ENCODE measurements around the gene LTO1.

Gene LTO1

DNA sequence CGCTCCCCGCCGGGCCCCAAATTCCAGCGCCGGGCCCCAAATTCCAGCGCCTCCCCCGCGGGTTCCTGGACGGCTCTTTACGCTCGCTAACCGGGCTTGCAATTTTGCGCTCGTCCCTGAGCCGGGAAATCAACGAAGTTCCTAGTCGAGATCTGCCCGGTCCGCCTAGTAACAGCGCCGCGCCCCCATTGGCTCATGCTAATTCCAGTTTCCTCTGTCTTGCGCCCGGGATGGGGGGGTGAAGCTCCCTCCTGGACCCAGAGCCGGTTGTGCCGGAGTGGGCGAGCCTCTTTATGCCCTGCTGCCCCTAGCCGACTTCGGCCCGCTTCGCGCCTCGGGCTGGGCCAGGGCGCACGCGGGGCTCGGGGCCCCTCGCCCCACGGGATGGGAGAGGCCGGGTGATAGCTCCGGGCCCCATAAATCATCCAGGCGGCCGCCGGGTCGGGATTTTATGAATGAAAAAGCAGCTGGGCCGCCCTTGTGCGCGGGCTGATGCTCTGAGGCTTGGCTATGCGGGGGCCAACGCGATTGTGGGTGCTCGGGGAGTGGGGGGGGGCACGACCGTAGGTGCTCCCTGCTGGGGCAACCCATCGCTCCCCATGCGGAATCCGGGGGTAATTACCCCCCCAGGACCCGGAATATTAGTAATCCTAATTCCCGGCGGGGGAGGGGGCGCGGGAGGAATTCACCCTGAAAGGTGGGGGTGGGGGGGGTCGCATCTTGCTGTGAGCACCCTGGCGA, 36.0 kb downstream of the LTO1 start:
- TF ChIP-seq, protein P1, sequence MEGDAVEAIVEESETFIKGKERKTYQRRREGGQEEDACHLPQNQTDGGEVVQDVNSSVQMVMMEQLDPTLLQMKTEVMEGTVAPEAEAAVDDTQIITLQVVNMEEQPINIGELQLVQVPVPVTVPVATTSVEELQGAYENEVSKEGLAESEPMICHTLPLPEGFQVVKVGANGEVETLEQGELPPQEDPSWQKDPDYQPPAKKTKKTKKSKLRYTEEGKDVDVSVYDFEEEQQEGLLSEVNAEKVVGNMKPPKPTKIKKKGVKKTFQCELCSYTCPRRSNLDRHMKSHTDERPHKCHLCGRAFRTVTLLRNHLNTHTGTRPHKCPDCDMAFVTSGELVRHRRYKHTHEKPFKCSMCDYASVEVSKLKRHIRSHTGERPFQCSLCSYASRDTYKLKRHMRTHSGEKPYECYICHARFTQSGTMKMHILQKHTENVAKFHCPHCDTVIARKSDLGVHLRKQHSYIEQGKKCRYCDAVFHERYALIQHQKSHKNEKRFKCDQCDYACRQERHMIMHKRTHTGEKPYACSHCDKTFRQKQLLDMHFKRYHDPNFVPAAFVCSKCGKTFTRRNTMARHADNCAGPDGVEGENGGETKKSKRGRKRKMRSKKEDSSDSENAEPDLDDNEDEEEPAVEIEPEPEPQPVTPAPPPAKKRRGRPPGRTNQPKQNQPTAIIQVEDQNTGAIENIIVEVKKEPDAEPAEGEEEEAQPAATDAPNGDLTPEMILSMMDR (IDR thresholded peaks at IDR 0.05; ENCODE audit: low read depth, low read length): no peak
- peak overlapping the region; percentile 98 for H3K4me3 ChIP-seq (ENCODE audit: low read depth, low read length)

DNA sequence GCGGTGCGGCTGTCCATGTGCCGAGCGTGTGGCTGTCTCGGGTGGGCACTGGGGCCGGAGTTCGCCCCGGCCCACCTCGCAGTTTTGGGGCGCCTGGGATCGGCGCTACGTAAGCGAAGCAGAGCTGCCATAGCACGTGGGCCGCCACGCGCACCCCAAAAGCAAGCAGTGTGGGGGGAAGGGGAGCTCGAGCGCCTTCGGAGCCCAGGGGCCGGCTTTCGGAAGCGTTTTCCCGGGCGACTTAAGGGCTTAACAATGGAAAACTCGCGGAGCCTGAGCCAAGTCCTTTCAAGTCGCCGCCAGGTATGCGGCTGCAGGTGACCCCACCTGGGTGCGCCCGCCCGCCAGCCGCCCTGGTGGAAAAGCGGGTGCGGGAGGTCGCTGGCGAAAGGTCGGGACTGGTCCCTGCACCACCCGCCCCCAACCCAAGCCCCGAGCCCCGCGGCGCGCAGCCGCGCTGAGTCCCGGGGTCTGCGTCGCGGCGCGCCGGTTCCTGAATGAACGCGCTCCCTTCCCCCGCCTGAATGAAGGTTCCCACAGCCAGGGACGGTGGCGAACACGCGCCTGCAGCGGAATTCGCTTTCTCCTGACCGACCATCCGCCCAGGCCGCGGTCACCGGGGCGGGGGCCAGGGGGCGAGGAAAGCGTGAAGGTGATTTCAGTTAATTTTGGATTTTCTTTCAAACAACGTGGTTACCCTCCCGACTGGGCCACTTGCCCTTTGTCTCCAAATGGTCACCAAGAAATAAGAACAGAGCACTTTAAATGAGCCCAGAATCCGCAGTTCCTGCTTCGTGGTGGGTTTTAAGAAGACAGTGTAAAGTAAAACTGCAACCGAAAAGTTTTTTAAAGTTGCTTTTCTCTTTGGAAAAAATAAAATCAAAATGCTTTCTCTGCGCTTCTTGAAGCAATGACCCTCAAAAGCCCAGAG, 36.9 kb downstream of the LTO1 start:
- peak overlapping the region; percentile 98 for H3K4me3 ChIP-seq (ENCODE audit: low read depth, low read length)
- TF ChIP-seq, protein P1 (IDR thresholded peaks at IDR 0.05; ENCODE audit: low read depth, low read length): no peak

DNA sequence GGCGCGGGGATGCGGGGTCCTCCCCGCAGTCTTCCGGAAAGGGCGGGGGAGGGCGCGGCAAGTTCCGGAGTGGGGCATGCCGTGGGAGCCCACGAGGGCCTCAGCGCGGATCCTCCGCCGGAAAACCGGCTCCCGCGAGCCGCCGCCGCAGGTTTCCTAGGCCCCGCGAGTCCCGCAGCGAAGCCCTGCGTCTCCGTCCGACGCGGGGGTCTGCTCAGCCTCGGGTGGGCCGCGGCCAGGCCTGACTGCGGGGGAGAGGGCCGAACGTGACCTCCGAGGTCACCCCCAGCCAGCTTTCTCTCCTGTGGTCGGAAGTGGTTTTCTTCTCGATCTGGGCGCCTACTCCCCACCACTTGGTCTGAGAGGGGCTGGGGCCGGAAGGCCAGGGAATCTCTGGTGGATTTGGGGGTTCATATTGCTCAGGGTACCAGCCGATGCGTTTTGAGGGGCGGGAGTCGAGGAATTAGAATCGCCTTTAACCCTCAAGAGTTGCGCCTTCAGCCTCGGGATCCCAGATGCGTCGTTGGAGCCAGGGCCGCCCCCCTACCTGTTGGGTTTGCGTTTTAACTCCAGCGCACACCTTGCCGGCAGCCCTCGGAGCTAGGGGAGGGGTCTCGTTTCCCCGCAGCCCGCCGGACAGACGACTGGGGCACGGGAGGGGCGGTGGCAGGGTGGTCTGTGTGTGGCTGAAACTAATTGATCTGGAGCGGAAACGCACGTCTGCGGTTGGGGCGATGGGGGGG, 37.8 kb downstream of the LTO1 start:
- no peak overlapping the region; the same call in 1 of the 2 replicates for H3K4me3 ChIP-seq (ENCODE audit: low read depth, low read length)
- TF ChIP-seq, protein P1 (IDR thresholded peaks at IDR 0.05; ENCODE audit: low read depth, low read length): no peak

DNA sequence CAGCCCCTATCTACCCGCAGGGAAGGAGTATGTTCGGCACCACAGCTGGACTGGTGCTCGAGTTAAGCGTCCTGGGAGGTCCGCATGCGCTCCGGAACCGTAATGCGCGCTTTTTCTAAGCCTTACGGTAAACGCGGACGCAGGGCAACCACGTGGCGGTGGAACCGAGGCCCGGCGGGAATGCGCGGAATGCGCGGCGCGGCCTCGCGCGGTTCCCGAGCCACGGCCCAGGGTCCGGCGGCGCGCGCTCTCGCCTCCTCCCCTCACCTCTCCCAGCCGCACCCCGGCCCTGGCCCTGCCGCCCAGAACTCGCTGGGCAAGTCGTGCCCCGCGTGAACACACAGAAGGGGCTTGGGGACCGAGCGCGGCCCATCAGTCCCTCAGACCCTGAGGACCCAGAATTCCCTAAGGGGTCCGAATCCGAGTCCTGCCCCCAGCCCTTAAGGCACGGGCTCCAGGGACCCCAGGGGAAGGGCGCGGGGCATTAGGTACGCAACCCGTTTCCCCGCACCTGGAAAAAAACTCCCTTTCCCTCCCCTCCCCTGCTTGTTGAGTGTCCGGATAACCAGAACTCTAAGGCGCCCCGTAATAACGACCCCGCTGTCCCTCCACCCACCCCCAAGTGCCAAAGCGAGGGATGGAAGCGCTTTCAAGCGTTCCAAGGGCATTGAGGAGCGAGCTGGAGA, 38.5 kb downstream of the LTO1 start:
- H3K4me3 ChIP-seq (ENCODE audit: low read depth, low read length): peak overlapping the region; percentile 43
- TF ChIP-seq, protein P1 (IDR thresholded peaks at IDR 0.05; ENCODE audit: low read depth, low read length): no peak

DNA sequence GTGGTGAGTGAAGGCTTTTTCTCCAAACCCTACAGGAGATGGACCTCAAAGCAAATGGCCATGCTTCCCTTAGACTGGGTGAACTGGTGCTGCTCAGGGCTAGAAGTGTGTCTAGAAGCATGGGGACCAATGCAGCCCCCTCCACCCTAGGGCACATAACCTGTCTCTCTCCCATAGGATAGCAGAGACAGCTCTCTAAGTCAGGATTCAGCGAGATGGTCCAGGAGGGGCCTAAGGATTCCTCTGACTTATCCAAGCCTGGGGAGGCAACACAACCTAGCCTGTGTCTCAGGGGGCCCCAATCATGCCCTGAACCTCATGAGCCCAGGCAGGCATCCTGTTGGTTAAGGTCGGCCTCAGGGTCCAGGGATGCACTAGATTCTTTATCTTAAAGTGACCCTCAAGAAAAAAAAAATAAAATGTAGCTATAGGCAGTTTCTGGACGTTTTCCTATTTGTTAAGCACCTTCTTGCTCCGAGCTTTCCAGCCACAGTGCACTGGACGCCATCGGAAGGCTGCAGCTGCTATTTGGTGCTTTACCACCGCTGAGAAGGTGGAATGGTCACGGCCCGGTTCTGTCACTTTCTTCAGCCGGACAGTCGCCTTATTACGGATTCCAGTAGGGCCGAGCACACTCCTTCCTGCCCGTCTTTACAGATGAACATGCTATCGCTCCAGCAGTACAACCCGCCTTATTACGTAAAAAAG, 39.2 kb downstream of the LTO1 start:
- TF ChIP-seq, protein P1 (IDR thresholded peaks at IDR 0.05; ENCODE audit: low read depth, low read length): no peak
- H3K4me3 ChIP-seq (ENCODE audit: low read depth, low read length): peak overlapping the region; percentile 43

DNA sequence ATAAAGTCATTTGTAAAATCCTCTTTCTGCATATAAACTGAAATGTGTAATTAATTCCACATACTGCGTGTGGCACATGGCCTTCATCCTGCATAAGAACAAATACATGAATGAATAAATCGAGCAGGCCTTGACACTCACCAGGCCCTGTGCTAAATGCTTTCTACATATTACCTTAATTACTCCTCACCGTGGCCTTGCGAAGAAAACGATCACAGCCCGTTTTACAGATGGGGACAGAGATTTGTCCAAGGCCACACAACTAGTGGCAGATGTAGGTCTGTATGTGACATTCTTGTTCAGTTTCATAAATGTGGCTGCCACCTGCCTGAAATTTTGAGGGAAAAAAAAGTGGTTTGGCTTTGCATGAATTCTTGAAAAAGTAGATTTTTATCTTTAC, 40.0 kb downstream of the LTO1 start:
- TF ChIP-seq, protein P1 (IDR thresholded peaks at IDR 0.05; ENCODE audit: low read depth, low read length): no peak
- H3K4me3 ChIP-seq (ENCODE audit: low read depth, low read length): no peak overlapping the region
